GM12891 (cell line): ENCODE data around the gene KNDC1.

Source experiments
- PAX5 ChIP-seq: IDR thresholded peaks from 2 replicates; pipeline ENCODE4 v1.6.1; 2011; ENCODE audit warnings: low read length, moderate library complexity, mild to moderate bottlenecking; ENCODE audit not compliant: insufficient read depth, severe bottlenecking
- POLR2A ChIP-seq: IDR thresholded peaks from 2 replicates; pipeline ENCODE4 v1.6.1; 2011; ENCODE audit warnings: low read depth, low read length, control low read depth
- POLR2AphosphoS5 ChIP-seq: IDR thresholded peaks from 2 replicates; pipeline ENCODE4 v1.6.1; 2011; ENCODE audit warnings: low read depth, low read length, control low read depth
- TAF1 ChIP-seq: IDR thresholded peaks from 2 replicates; pipeline ENCODE4 v1.6.1; 2011; ENCODE audit warnings: low read depth, low read length, control low read depth

- TF ChIP-seq POLR2A (no peak), POLR2AphosphoS5 (no peak), PAX5 (no peak), TAF1 (no peak)
Measured at GRCh38 chr10:133195611-133196010, 35.6 kb downstream of the KNDC1 start.
